HEK293 (cell line): ENCODE data around the gene TCF12.

Source experiments
- CTCF ChIA-PET: fragments of 350-600 bp; formaldehyde crosslinking; extraction: SDS; loops from one replicate; lab custom pipeline; 2021; ENCODE audit warnings: antibody characterized with exemption; lab: Yijun Ruan, JAX
- POLR2A ChIA-PET: fragments of 300-600 bp; formaldehyde crosslinking; extraction: SDS; loops from one replicate; lab custom pipeline; 2020; ENCODE audit warnings: antibody characterized with exemption, inconsistent platforms; lab: Yijun Ruan, JAX
- H3K27ac ChIP-seq: fragments of 200-500 bp; sonication (Bioruptor generic); 2 replicates; pipeline ENCODE4 v1.5.1; 2014; ENCODE audit warnings: low read depth, low read length, control low read depth, inconsistent platforms; ENCODE audit errors: extremely low read depth
- H3K36me3 ChIP-seq, 2 experiments: fragments of 200-500 bp in 1 of 2; sonication (Bioruptor generic) in 1 of 2; 1 replicate in 1 of 2; 2 replicates in 1 of 2; pipeline ENCODE4 v1.5.1; 2014 to 2017; ENCODE audit warnings: inconsistent platforms in 2 of 2, low read length in 2 of 2; ENCODE audit not compliant: control insufficient read depth in 2 of 2, insufficient read depth in 1 of 2
- H3K4me1 ChIP-seq: fragments of 200-500 bp; sonication (Bioruptor generic); 2 replicates; pipeline ENCODE4 v1.5.1; 2014; ENCODE audit warnings: mild to moderate bottlenecking, low read length, inconsistent platforms; ENCODE audit not compliant: control insufficient read depth, insufficient read depth
- H3K4me3 ChIP-seq: 2 replicates; pipeline ENCODE4 v1.5.1; 2011; ENCODE audit warnings: low read depth, mild to moderate bottlenecking, control low read depth, low read length, moderate library complexity
- H3K9me3 ChIP-seq: fragments of 200-500 bp; sonication (Bioruptor generic); 2 replicates; pipeline ENCODE4 v1.5.1; 2014; ENCODE audit warnings: low read depth, low read length, inconsistent platforms; ENCODE audit not compliant: control insufficient read depth, insufficient read depth
- FEZF1 ChIP-seq: fragments of 450-650 bp; formaldehyde crosslinking; IDR thresholded peaks from 2 replicates; pipeline ENCODE4 v1.5.1; 2016; ENCODE audit warnings: missing biosample characterization, missing genetic modification characterization
- KLF7 ChIP-seq: fragments of 450-650 bp; formaldehyde crosslinking; IDR thresholded peaks from 2 replicates; pipeline ENCODE4 v1.5.1; 2016; ENCODE audit warnings: missing biosample characterization, missing genetic modification characterization, borderline replicate concordance
- PBX3 ChIP-seq: sonication (generic); formaldehyde crosslinking; IDR thresholded peaks from 2 replicates; pipeline ENCODE4 v1.8.1; 2022; ENCODE audit warnings: mild to moderate bottlenecking, moderate library complexity, missing genetic modification reagents
- PRDM10 ChIP-seq: fragments of 450-650 bp; formaldehyde crosslinking; IDR thresholded peaks from 2 replicates; pipeline ENCODE4 v1.5.1; 2016; ENCODE audit warnings: missing biosample characterization, missing genetic modification characterization
- RBAK ChIP-seq: fragments of 450-650 bp; formaldehyde crosslinking; IDR thresholded peaks from 2 replicates; pipeline ENCODE4 v1.5.1; 2016; ENCODE audit warnings: missing biosample characterization, missing genetic modification characterization
- REPIN1 ChIP-seq: fragments of 450-650 bp; formaldehyde crosslinking; IDR thresholded peaks from 2 replicates; pipeline ENCODE4 v1.5.1; 2017; ENCODE audit warnings: missing biosample characterization, missing genetic modification characterization, low read depth
- SP2 ChIP-seq: fragments of 450-650 bp; formaldehyde crosslinking; IDR thresholded peaks from 2 replicates; pipeline ENCODE4 v1.5.1; 2016; ENCODE audit warnings: missing biosample characterization, missing genetic modification characterization
- YY2 ChIP-seq: fragments of 450-650 bp; formaldehyde crosslinking; IDR thresholded peaks from 2 replicates; pipeline ENCODE4 v1.5.1; 2016; ENCODE audit warnings: missing biosample characterization, missing genetic modification characterization
- ZBTB8A ChIP-seq: fragments of 450-650 bp; formaldehyde crosslinking; IDR thresholded peaks from 2 replicates; pipeline ENCODE4 v1.5.1; 2016; ENCODE audit warnings: missing biosample characterization, missing genetic modification characterization
- ZEB2 ChIP-seq: fragments of 450-650 bp; formaldehyde crosslinking; IDR thresholded peaks from 2 replicates; pipeline ENCODE4 v1.5.1; 2016; ENCODE audit warnings: missing biosample characterization, missing genetic modification characterization
- ZFP41 ChIP-seq: fragments of 450-650 bp; formaldehyde crosslinking; IDR thresholded peaks from 2 replicates; pipeline ENCODE4 v1.5.1; 2016; ENCODE audit warnings: missing biosample characterization, missing genetic modification characterization, borderline replicate concordance
- ZNF174 ChIP-seq: fragments of 450-650 bp; formaldehyde crosslinking; IDR thresholded peaks from 2 replicates; pipeline ENCODE4 v1.5.0; 2017; ENCODE audit warnings: missing biosample characterization, mild to moderate bottlenecking, missing genetic modification characterization
- ZNF175 ChIP-seq: fragments of 450-650 bp; formaldehyde crosslinking; IDR thresholded peaks from 2 replicates; pipeline ENCODE4 v1.5.1; 2016; ENCODE audit warnings: missing biosample characterization, missing genetic modification characterization
- ZNF274 ChIP-seq, 2 experiments: fragments of 200-500 bp in 1 of 2; fragments of 450-650 bp in 1 of 2; sonication (Bioruptor generic) in 1 of 2; formaldehyde crosslinking in 1 of 2; IDR thresholded peaks; 2 replicates each; pipeline versions ENCODE4 v1.5.1 to v1.6.1; 2014 to 2016; ENCODE audit warnings: borderline replicate concordance in 1 of 2, inconsistent platforms in 1 of 2, low read length in 1 of 2, missing biosample characterization in 1 of 2, missing genetic modification characterization in 1 of 2
- ZNF404 ChIP-seq: fragments of 450-650 bp; formaldehyde crosslinking; IDR thresholded peaks from 2 replicates; pipeline ENCODE4 v1.5.1; 2017; ENCODE audit warnings: missing biosample characterization, missing genetic modification characterization
- ZNF426 ChIP-seq: fragments of 450-650 bp; formaldehyde crosslinking; IDR thresholded peaks from 2 replicates; pipeline ENCODE4 v1.5.1; 2017; ENCODE audit warnings: missing biosample characterization, missing genetic modification characterization, mild to moderate bottlenecking, inconsistent platforms, moderate library complexity
- ZNF514 ChIP-seq: fragments of 450-650 bp; formaldehyde crosslinking; IDR thresholded peaks from 2 replicates; pipeline ENCODE4 v1.5.1; 2016; ENCODE audit warnings: missing biosample characterization, missing genetic modification characterization
- ZNF518A ChIP-seq: fragments of 450-650 bp; formaldehyde crosslinking; conservative IDR thresholded peaks from 2 replicates; pipeline ENCODE4 v1.5.1; 2016; ENCODE audit warnings: low read depth, missing biosample characterization, missing genetic modification characterization
- ZNF555 ChIP-seq: fragments of 450-650 bp; formaldehyde crosslinking; conservative IDR thresholded peaks from 2 replicates; pipeline ENCODE4 v1.5.1; 2017; ENCODE audit warnings: missing biosample characterization, mild to moderate bottlenecking, missing genetic modification characterization, inconsistent platforms
- ZNF560 ChIP-seq: fragments of 450-650 bp; formaldehyde crosslinking; IDR thresholded peaks from 2 replicates; pipeline ENCODE4 v1.5.1; 2017; ENCODE audit warnings: missing biosample characterization, missing genetic modification characterization, borderline replicate concordance
- ZNF580 ChIP-seq: fragments of 450-650 bp; formaldehyde crosslinking; IDR thresholded peaks from 2 replicates; pipeline ENCODE4 v1.5.1; 2016; ENCODE audit warnings: missing biosample characterization, missing genetic modification characterization
- ZNF585B ChIP-seq: fragments of 450-650 bp; formaldehyde crosslinking; IDR thresholded peaks from 2 replicates; pipeline ENCODE4 v1.5.1; 2016; ENCODE audit warnings: missing biosample characterization, missing genetic modification characterization
- TF ChIP-seq, protein P1 (sequence below): fragments of 450-650 bp; formaldehyde crosslinking; IDR thresholded peaks from 2 replicates; pipeline ENCODE4 v1.5.1; 2016; ENCODE audit warnings: missing biosample characterization, missing genetic modification characterization, low read depth

The TCF12 gene

GRCh38 chr15:56913241-56913640 lies 5.2 kb upstream of the TCF12 start:
- Histone ChIP-seq H3K4me3 (no peak overlapping the region), H3K36me3 (no peaks in the 10 kb centered on the region), H3K27ac (no peak overlapping the region), H3K9me3 (no peaks in the 10 kb centered on the region), H3K4me1 (no peaks in the 10 kb centered on the region)
- POLR2A ChIA-PET, result no interaction called here
- CTCF ChIA-PET, result no interaction called here
- TF ChIP-seq REPIN1 (tag by site-specific recombination) (no peak), ZEB2 (tag by site-specific recombination) (no peak), FEZF1 (no peak), ZFP41 (tag by site-specific recombination) (no peak), ZNF585B (tag by site-specific recombination) (no peak), ZNF175 (tag by site-specific recombination) (no peak), SP2 (tag by site-specific recombination) (no peak), ZNF174 (tag by site-specific recombination) (no peak), ZNF518A (tag by site-specific recombination) (no peak), ZNF580 (tag by site-specific recombination) (no peak), ZBTB8A (no peak), ZNF560 (no peak), ZNF514 (tag by site-specific recombination) (no peak), RBAK (tag by site-specific recombination) (no peak)
- TF ChIP-seq, protein P1, sequence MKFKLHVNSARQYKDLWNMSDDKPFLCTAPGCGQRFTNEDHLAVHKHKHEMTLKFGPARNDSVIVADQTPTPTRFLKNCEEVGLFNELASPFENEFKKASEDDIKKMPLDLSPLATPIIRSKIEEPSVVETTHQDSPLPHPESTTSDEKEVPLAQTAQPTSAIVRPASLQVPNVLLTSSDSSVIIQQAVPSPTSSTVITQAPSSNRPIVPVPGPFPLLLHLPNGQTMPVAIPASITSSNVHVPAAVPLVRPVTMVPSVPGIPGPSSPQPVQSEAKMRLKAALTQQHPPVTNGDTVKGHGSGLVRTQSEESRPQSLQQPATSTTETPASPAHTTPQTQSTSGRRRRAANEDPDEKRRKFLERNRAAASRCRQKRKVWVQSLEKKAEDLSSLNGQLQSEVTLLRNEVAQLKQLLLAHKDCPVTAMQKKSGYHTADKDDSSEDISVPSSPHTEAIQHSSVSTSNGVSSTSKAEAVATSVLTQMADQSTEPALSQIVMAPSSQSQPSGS (tag by site-specific recombination), result no peak
- TF ChIP-seq, all 188 proteins: peak for 0

GRCh38 chr15:56913670-56914069 lies 4.8 kb upstream of the TCF12 start:
- H3K4me3 ChIP-seq, result no peak overlapping the region
- ChIA-PET POLR2A (no interaction called here), CTCF (no interaction called here)
- no peaks in the 10 kb centered on the region for H3K4me1 ChIP-seq
- no peak overlapping the region for H3K27ac ChIP-seq
- no peaks in the 10 kb centered on the region for H3K9me3 ChIP-seq
- TF ChIP-seq KLF7 (tag by site-specific recombination) (no peak), PRDM10 (tag by site-specific recombination) (no peak), ZNF404 (tag by site-specific recombination) (no peak), YY2 (no peak), ZNF426 (no peak), PBX3 (CRISPR knock-in tag) (no peak), ZNF274 (IDR thresholded peaks at IDR 0.05; ENCODE audit: low read length) (no peak), ZNF274 (tag by site-specific recombination; IDR thresholded peaks at IDR 0.05; ENCODE audit: borderline replicate concordance) (no peak), ZNF555 (tag by site-specific recombination) (no peak)
- H3K36me3 ChIP-seq, result no peaks in the 10 kb centered on the region
